ENCODE data around the gene DPP10. TPM values are rescaled to one million over a fixed set of nuclear protein-coding genes. Genes with fewer than 3 reads are reported as not detected.

The DPP10 gene
- total RNA-seq, 1 experiment from 2014 or later = not detected

- ChIA-PET POLR2A (ENCODE audit: unreplicated experiment) (no interaction called here), CTCF (no interaction called here)
- no TSS peak for BruUV-seq (replicated peaks)
- no peaks in the 10 kb centered on the region for H3K4me1 ChIP-seq (ENCODE audit: insufficient read depth, low read length)
- H3K27me3 ChIP-seq (ENCODE audit: low read length) = no peaks in the 10 kb centered on the region
- H2AFZ ChIP-seq (ENCODE audit: low read length) = no peak overlapping the region
- no peaks in the 10 kb centered on the region for H3K36me3 ChIP-seq (ENCODE audit: low read depth, low read length)
- no peak for ATAC-seq
- H3K9me2 ChIP-seq (replicated peaks; ENCODE audit: low read length) = no peaks in the 10 kb centered on the region
- intact Hi-C loops (cut with micrococcal nuclease) = no loop called here
- no peaks in the 10 kb centered on the region for H3K79me2 ChIP-seq (ENCODE audit: low read length)
- H3K4me2 ChIP-seq (ENCODE audit: low read length) = no peak overlapping the region
- H3K4me3 ChIP-seq (ENCODE audit: low read length) = no peak overlapping the region
- no peaks in the 10 kb centered on the region for H3F3A ChIP-seq (ENCODE audit: low read length, unreplicated experiment)
- no peaks in the 10 kb centered on the region for H4K20me1 ChIP-seq (ENCODE audit: low read length)
- no peak overlapping the region for H3K9ac ChIP-seq (ENCODE audit: low read length)
- no peak for DNase-seq
- TF ChIP-seq, protein P1, sequence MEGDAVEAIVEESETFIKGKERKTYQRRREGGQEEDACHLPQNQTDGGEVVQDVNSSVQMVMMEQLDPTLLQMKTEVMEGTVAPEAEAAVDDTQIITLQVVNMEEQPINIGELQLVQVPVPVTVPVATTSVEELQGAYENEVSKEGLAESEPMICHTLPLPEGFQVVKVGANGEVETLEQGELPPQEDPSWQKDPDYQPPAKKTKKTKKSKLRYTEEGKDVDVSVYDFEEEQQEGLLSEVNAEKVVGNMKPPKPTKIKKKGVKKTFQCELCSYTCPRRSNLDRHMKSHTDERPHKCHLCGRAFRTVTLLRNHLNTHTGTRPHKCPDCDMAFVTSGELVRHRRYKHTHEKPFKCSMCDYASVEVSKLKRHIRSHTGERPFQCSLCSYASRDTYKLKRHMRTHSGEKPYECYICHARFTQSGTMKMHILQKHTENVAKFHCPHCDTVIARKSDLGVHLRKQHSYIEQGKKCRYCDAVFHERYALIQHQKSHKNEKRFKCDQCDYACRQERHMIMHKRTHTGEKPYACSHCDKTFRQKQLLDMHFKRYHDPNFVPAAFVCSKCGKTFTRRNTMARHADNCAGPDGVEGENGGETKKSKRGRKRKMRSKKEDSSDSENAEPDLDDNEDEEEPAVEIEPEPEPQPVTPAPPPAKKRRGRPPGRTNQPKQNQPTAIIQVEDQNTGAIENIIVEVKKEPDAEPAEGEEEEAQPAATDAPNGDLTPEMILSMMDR (conservative IDR thresholded peaks at IDR 0.05; ENCODE audit: low read depth, low read length) = no peak
- no peak for TF ChIP-seq EZH2 (IDR thresholded peaks at IDR 0.05; ENCODE audit: low read length, unreplicated experiment)
- TF ChIP-seq EZH2phosphoT487 (IDR thresholded peaks at IDR 0.05; ENCODE audit: borderline replicate concordance, low read length) = no peak
- H3K9me3 ChIP-seq (ENCODE audit: low read length) = no peaks in the 10 kb centered on the region
- H3K27ac ChIP-seq (ENCODE audit: low read length) = no peak overlapping the region
These were observed 776.9 kb downstream of the DPP10 start for GRCh38 chr2:115219296-115219695.

GRCh38 chr2:115234186-115234585 is 791.7 kb downstream of the DPP10 start:
- TF ChIP-seq EZH2phosphoT487 (IDR thresholded peaks at IDR 0.05; ENCODE audit: borderline replicate concordance, low read length) (no peak), EZH2 (IDR thresholded peaks at IDR 0.05; ENCODE audit: low read length, unreplicated experiment) (no peak)
- TF ChIP-seq, protein P1 (conservative IDR thresholded peaks at IDR 0.05; ENCODE audit: low read depth, low read length) = no peak
- intact Hi-C loops (cut with micrococcal nuclease) = no loop called here
- Histone ChIP-seq H3K4me1 (ENCODE audit: insufficient read depth, low read length) (no peaks in the 10 kb centered on the region), H3F3A (ENCODE audit: low read length, unreplicated experiment) (no peaks in the 10 kb centered on the region), H3K9me3 (ENCODE audit: low read length) (no peaks in the 10 kb centered on the region), H3K4me2 (ENCODE audit: low read length) (no peak overlapping the region), H4K20me1 (ENCODE audit: low read length) (no peaks in the 10 kb centered on the region), H3K27ac (ENCODE audit: low read length) (no peak overlapping the region), H3K9me2 (replicated peaks; ENCODE audit: low read length) (no peaks in the 10 kb centered on the region), H3K36me3 (ENCODE audit: low read depth, low read length) (no peaks in the 10 kb centered on the region), H3K79me2 (ENCODE audit: low read length) (no peaks in the 10 kb centered on the region), H3K27me3 (ENCODE audit: low read length) (no peaks in the 10 kb centered on the region), H2AFZ (ENCODE audit: low read length) (no peak overlapping the region), H3K9ac (ENCODE audit: low read length) (no peak overlapping the region), H3K4me3 (ENCODE audit: low read length) (no peak overlapping the region)
- ChIA-PET CTCF (no interaction called here), POLR2A (ENCODE audit: unreplicated experiment) (no interaction called here)
- ATAC-seq (no peak), DNase-seq (no peak)
- BruUV-seq (replicated peaks) = no TSS peak

DNA sequence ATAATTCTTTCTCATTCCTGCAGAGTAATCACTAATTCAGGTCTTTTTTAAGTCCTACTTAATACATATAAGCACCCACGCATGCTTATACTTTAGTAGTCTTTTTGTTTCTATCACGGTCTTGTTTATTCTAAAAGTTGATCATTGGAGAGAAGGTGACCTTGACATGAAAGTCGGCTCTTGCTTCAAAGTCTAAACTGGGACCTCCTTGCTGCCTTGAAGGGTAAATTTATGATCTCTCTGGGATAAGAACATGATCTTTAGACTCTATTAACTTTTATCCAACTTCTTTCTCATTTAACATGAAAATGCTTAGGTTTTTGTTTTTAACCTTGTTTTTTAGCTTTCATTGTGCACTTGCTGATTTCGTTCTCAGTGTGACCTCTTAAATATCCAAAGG is 792.3 kb downstream of the DPP10 start:
- no peaks in the 10 kb centered on the region for H3K9me3 ChIP-seq (ENCODE audit: low read length)
- no peaks in the 10 kb centered on the region for H3K4me1 ChIP-seq (ENCODE audit: insufficient read depth, low read length)
- H3K9ac ChIP-seq (ENCODE audit: low read length) = no peak overlapping the region
- H3K4me3 ChIP-seq (ENCODE audit: low read length) = no peak overlapping the region
- no peak overlapping the region for H3K27ac ChIP-seq (ENCODE audit: low read length)
- CTCF ChIA-PET = no interaction called here
- H3K27me3 ChIP-seq (ENCODE audit: low read length) = no peaks in the 10 kb centered on the region
- intact Hi-C loops (cut with micrococcal nuclease) = no loop called here
- no peak overlapping the region for H2AFZ ChIP-seq (ENCODE audit: low read length)
- no peak for DNase-seq
- no peak for ATAC-seq
- no peaks in the 10 kb centered on the region for H3K9me2 ChIP-seq (replicated peaks; ENCODE audit: low read length)
- H3K79me2 ChIP-seq (ENCODE audit: low read length) = no peaks in the 10 kb centered on the region
- no peaks in the 10 kb centered on the region for H4K20me1 ChIP-seq (ENCODE audit: low read length)
- POLR2A ChIA-PET (ENCODE audit: unreplicated experiment) = no interaction called here
- no TSS peak for BruUV-seq (replicated peaks)
- H3F3A ChIP-seq (ENCODE audit: low read length, unreplicated experiment) = no peaks in the 10 kb centered on the region
- no peak overlapping the region for H3K4me2 ChIP-seq (ENCODE audit: low read length)
- TF ChIP-seq EZH2 (IDR thresholded peaks at IDR 0.05; ENCODE audit: low read length, unreplicated experiment) (no peak), EZH2phosphoT487 (IDR thresholded peaks at IDR 0.05; ENCODE audit: borderline replicate concordance, low read length) (no peak)
- TF ChIP-seq, protein P1 (conservative IDR thresholded peaks at IDR 0.05; ENCODE audit: low read depth, low read length) = no peak
- H3K36me3 ChIP-seq (ENCODE audit: low read depth, low read length) = no peaks in the 10 kb centered on the region

All from PC-3 (cell line).